Measurements from ENCODE around the gene LAMB4.

LAMB4 gene

DNA sequence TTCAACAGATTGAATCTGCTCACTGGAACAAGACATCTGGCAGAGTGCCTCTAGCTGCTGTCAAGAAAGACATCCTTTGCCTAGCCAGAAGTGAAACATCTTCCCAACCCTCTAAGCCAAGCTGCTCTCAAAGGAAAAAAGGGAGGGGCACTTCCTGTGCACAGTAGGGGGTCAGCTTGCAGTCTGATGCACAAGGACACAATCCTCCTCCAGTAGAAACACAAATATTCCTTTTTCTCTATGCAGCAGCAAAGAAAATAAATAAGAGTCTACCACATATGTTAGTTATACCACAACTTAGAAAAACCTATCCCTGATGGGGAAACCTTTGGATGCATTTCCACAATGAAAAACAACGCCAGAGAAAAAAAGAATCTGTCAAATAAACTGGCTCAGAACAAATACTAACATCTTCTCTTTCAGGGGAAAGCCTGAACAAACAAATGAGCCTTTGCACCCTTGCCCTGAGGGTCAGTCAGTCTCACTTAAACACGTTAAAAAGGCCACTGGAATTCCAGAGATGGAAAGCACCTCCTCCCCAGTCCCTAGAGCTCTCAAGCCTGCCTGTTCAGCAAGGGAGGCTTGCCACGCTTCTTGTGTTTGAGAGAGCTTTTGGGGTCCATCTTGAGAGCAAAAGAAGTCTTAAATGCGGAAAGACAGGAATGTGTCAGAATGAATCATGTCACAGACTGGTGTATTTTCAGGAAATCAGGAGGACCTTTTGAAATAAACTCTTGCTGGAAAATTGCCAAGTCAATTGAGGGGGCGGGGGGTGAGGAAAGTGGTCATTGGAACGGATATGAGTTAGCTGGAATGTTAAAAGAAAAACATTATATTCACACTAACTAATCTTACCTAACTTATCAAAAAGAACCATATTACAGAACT lies 134.7 kb downstream of the LAMB4 start:
- DNase-seq (ENCODE audit: low read depth): no peak
- TF ChIP-seq, protein P1, sequence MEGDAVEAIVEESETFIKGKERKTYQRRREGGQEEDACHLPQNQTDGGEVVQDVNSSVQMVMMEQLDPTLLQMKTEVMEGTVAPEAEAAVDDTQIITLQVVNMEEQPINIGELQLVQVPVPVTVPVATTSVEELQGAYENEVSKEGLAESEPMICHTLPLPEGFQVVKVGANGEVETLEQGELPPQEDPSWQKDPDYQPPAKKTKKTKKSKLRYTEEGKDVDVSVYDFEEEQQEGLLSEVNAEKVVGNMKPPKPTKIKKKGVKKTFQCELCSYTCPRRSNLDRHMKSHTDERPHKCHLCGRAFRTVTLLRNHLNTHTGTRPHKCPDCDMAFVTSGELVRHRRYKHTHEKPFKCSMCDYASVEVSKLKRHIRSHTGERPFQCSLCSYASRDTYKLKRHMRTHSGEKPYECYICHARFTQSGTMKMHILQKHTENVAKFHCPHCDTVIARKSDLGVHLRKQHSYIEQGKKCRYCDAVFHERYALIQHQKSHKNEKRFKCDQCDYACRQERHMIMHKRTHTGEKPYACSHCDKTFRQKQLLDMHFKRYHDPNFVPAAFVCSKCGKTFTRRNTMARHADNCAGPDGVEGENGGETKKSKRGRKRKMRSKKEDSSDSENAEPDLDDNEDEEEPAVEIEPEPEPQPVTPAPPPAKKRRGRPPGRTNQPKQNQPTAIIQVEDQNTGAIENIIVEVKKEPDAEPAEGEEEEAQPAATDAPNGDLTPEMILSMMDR (conservative IDR thresholded peaks at IDR 0.05; ENCODE audit: low read depth, low read length): no peak
- H3K4me3 ChIP-seq (ENCODE audit: low read length): no peak overlapping the region

DNA sequence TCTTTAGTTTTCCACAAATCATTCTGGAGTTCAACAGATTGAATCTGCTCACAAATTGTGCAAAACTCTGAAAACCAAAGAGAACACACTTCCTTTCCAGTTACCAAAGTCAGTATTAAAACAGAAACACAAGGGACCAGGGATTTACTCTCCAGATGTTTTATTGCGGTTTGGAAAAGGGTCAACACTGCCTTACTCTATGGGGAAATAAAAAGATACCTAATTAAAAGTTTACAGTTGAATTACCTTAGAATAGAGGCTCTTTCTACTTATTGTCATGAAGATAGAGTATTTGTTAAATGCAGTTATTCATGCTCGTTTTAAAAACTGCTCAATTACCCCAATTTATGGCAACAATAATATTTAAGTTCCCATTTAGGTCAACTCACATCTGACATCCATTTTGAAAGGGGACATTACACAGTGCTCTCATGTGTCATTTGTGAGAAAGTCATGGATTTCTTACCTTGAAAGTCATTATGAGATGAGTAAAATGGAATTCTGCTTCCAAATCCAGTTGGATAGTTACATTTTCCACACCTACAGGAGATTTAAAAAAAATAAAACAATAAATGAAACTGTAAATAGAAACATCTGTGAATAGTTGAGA lies 135.6 kb downstream of the LAMB4 start:
- H3K4me3 ChIP-seq (ENCODE audit: low read length): no peak overlapping the region
- TF ChIP-seq, protein P1 (conservative IDR thresholded peaks at IDR 0.05; ENCODE audit: low read depth, low read length): no peak
- DNase-seq (ENCODE audit: low read depth): no peak

DNA sequence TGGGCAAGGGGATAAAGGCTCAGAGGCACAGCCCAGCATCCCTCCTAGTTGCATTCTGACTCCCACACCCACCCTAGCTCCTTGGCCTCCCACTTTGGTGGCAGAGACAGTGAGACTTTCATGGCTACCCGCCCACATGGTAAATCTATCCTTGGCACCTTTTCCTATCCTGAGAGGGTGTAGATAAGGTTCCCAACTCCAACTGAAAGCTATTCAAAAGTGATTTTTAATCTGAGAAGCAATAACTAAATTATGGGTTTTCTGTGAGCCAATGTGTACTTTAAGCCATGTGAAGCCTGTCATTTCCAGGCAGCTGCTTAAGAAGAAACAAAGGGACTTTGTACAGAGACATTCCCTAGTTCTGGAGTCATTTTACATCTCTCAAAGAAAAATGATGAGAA lies 136.3 kb downstream of the LAMB4 start:
- TF ChIP-seq, protein P1 (conservative IDR thresholded peaks at IDR 0.05; ENCODE audit: low read depth, low read length): no peak
- no peak for DNase-seq (ENCODE audit: low read depth)
- H3K4me3 ChIP-seq (ENCODE audit: low read length): no peak overlapping the region

DNA sequence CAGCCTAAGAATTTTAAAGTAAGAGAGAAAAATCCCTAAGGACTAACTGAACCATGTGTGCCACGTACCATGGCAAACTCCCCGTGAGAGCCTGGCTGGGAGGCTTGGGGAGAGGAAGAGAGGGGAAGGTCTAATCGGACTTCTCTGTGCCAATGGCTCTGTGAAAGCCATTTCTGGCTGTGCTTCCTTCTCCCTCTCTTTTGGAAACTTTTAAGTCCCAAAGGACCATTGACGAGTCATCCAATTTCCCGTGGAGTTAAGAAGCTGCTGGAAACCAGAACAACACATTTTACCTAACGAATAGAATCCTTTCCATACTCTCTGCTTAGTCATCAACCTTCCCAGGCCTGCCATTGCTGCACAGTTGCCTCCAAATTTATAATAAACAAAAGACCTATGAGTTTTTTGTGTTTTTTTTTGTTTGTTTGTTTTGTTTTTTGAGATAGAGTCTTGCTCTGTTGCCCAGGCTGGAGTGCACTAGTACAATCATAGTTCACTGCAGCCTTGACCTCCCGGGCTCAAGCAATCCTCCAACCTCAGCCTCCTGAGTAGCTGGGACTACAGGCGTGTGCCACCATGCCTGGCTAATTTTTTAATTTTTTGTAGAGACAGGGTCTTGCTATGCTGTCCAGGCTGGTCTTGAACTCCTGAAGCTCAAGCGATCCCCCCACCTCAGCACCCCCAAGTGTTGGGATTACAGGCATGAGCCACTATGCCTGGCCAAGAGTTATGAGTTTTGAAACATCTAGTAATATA lies 140.4 kb downstream of the LAMB4 start:
- H3K4me3 ChIP-seq (ENCODE audit: low read length): no peak overlapping the region
- no peak for DNase-seq (ENCODE audit: low read depth)
- TF ChIP-seq, protein P1 (conservative IDR thresholded peaks at IDR 0.05; ENCODE audit: low read depth, low read length): no peak

DNA sequence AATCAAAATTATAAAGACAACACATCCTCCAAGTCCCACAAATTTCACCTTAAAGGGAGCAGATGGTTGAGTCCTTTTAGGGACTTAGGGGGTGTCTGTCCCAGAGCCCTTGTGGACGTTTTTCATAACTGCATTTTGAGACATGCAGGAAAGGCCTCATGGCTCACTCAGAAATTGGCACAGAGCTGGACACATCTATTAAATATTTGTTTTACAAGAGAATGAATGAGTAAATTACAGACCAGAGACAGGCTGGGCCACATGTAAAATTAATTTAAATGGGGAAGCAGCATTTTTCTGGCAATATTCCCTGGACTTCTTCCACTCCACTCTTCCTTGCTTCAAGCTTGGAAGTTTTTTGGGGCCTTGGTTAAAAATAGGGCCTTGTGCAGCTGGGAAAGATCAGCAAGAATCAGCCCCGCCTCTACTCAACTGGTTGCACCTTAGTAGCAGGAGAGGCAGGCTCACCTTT lies 147.2 kb downstream of the LAMB4 start:
- no peak for DNase-seq (ENCODE audit: low read depth)
- no peak overlapping the region for H3K4me3 ChIP-seq (ENCODE audit: low read length)
- TF ChIP-seq, protein P1 (conservative IDR thresholded peaks at IDR 0.05; ENCODE audit: low read depth, low read length): peak; percentile 24

DNA sequence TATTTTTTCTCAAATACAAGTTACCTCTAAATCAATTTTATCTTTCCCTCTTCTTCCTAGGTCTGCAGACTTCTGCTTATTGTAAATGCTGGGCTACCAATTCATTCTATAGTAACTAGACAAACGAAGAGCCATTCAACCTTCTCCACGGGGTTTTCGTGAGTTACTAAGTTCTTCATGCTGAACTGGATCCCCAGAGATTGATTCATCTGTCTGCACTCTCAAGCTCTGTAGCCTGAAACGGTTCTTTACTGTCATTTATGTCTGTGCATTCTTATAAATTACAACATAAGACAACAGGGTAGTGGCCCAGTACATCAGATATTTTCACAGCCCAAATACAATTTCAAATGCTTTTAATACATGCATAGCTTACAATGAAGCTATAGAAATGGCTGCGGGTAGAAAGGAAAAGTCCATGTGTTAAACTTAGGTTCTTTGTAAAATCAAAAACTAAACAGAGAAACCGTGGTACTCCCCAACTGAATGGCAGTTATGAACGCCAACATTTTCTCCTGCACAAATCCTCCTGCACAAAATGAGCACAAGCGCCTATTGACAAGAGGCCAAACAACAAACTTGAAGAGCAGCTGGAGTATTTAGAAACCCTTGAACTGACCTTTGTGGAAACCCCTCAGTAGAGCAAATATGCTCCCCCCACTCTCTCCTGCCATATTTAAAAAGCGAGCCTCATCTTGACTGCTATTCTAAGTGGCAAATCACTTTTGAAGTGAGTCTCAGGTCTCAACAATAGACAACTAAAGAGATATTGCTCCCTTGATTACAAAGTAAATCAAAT lies 147.9 kb downstream of the LAMB4 start:
- TF ChIP-seq, protein P1 (conservative IDR thresholded peaks at IDR 0.05; ENCODE audit: low read depth, low read length): no peak

More for the DNA sequence above, 147.9 kb downstream of the LAMB4 start:
- no peak overlapping the region for H3K4me3 ChIP-seq (ENCODE audit: low read length)
- DNase-seq (ENCODE audit: low read depth): no peak
